Measurements from ENCODE around the gene GORASP1. TPM values are rescaled to one million over a fixed set of nuclear protein-coding genes. Genes with fewer than 3 reads are reported as not detected.

GORASP1 gene
- total RNA-seq, 2 experiments from 2014 or later, result 51.5 to 59.9 TPM

DNA sequence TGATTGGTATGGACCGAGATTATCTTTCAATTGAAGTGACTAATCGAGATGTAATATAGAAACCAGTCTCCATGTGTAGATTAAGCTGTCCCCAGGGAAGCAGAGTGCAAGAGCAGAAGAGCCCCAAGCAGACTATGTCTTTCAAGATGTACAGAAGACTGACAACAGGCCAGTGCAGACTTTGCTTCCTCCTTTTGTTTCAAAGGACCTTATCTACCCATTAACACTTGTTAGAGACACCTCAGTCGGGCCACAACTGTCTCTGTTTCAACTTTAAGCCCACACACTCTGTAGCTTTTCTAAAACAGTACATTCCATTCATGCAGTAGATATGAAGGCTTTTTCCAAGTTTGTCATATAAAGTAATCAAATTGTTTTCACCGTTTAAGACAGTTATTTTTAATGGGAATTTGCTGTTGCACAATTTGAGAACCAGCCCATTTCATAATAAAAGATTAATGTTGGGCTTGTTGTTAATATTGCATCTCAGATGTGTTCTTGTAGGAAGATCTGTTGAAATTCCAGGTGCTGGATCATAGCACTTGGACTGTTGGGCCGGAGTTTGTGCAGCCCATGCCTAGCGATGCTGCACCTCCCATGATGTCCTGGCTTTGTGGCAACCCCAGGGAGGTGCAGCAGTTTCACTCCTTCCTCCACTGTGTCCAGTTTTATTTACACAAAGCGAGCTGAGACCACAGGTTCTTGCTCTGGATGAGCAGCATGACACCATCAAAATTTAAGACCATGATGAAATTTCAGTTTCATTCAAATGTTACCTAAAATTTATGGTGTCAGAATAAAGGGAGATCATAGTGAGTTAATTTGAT lies 12.4 kb downstream of the GORASP1 start:
- Histone ChIP-seq H3K9me3 (ENCODE audit: low read length) (no peaks in the 10 kb centered on the region), H3K4me2 (ENCODE audit: low read length) (no peak overlapping the region), H3K27ac (ENCODE audit: low read depth, low read length, poor library complexity, severe bottlenecking) (no peak overlapping the region), H2AFZ (ENCODE audit: low read length) (no peak overlapping the region), H3K79me2 (ENCODE audit: insufficient read depth, low read depth, low read length) (no peaks in the 10 kb centered on the region), H3K4me3 (ENCODE audit: low read depth, low read length, poor library complexity, severe bottlenecking) (no peak overlapping the region), H3K4me1 (ENCODE audit: insufficient read depth, low read length, poor library complexity, severe bottlenecking) (no peaks in the 10 kb centered on the region), H4K20me1 (ENCODE audit: insufficient read depth, low read length) (no peaks in the 10 kb centered on the region), H3K36me3 (ENCODE audit: insufficient read depth, low read length) (peaks cover 92% of the 10 kb centered on the region), H3K9me2 (ENCODE audit: insufficient read depth, low read length) (no peaks in the 10 kb centered on the region)
- ChIA-PET POLR2A (no interaction called here), CTCF (ENCODE audit: unreplicated experiment) (no interaction called here)
- BruUV-seq (replicated peaks), result TSS peak; percentile 45
- intact Hi-C loops (cut with micrococcal nuclease; ENCODE audit: unreplicated experiment), result no loop called here
- DNase-seq (ENCODE audit: low spot score), result no peak
- TF ChIP-seq EZH2phosphoT487 (IDR thresholded peaks at IDR 0.05; ENCODE audit: borderline replicate concordance, low read depth, low read length), result no peak
- TF ChIP-seq, protein P1, sequence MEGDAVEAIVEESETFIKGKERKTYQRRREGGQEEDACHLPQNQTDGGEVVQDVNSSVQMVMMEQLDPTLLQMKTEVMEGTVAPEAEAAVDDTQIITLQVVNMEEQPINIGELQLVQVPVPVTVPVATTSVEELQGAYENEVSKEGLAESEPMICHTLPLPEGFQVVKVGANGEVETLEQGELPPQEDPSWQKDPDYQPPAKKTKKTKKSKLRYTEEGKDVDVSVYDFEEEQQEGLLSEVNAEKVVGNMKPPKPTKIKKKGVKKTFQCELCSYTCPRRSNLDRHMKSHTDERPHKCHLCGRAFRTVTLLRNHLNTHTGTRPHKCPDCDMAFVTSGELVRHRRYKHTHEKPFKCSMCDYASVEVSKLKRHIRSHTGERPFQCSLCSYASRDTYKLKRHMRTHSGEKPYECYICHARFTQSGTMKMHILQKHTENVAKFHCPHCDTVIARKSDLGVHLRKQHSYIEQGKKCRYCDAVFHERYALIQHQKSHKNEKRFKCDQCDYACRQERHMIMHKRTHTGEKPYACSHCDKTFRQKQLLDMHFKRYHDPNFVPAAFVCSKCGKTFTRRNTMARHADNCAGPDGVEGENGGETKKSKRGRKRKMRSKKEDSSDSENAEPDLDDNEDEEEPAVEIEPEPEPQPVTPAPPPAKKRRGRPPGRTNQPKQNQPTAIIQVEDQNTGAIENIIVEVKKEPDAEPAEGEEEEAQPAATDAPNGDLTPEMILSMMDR (conservative IDR thresholded peaks at IDR 0.05; ENCODE audit: low read length), result no peak

DNA sequence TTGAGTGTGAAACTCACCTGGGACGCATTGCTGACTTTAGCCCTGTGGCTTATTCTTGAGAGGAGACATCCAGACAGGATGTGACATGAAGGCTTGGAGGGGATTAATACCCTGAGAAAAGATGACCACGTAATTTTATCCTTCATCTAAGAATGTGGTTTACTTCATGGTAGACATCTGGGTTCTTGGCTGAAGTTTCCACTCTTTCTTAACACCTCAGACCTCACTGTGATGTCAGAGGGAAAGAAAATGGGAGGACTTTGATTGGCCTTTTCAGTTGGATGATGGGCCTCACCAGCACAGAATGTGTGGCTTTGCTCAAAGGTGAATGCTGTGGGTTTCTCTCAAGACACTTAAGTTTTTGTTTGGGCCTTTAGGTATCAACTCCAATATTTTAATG lies 16.5 kb downstream of the GORASP1 start:
- no peak overlapping the region for H3K4me3 ChIP-seq (ENCODE audit: low read depth, low read length, poor library complexity, severe bottlenecking)
- H3K79me2 ChIP-seq (ENCODE audit: insufficient read depth, low read depth, low read length), result no peaks in the 10 kb centered on the region
- no peak overlapping the region for H3K27ac ChIP-seq (ENCODE audit: low read depth, low read length, poor library complexity, severe bottlenecking)
- CTCF ChIA-PET (ENCODE audit: unreplicated experiment), result no interaction called here
- H3K4me1 ChIP-seq (ENCODE audit: insufficient read depth, low read length, poor library complexity, severe bottlenecking), result peaks cover 20% of the 10 kb centered on the region
- no peaks in the 10 kb centered on the region for H4K20me1 ChIP-seq (ENCODE audit: insufficient read depth, low read length)
- no TSS peak for BruUV-seq (replicated peaks)
- peaks cover 86% of the 10 kb centered on the region for H3K36me3 ChIP-seq (ENCODE audit: insufficient read depth, low read length)
- DNase-seq (ENCODE audit: low spot score), result no peak
- H3K4me2 ChIP-seq (ENCODE audit: low read length), result no peak overlapping the region
- POLR2A ChIA-PET, result no interaction called here
- no peaks in the 10 kb centered on the region for H3K9me3 ChIP-seq (ENCODE audit: low read length)
- TF ChIP-seq, protein P1 (conservative IDR thresholded peaks at IDR 0.05; ENCODE audit: low read length), result no peak
- TF ChIP-seq EZH2phosphoT487 (IDR thresholded peaks at IDR 0.05; ENCODE audit: borderline replicate concordance, low read depth, low read length), result no peak
- H2AFZ ChIP-seq (ENCODE audit: low read length), result no peak overlapping the region
- H3K9me2 ChIP-seq (ENCODE audit: insufficient read depth, low read length), result no peaks in the 10 kb centered on the region
- intact Hi-C loops (cut with micrococcal nuclease; ENCODE audit: unreplicated experiment), result no loop called here

DNA sequence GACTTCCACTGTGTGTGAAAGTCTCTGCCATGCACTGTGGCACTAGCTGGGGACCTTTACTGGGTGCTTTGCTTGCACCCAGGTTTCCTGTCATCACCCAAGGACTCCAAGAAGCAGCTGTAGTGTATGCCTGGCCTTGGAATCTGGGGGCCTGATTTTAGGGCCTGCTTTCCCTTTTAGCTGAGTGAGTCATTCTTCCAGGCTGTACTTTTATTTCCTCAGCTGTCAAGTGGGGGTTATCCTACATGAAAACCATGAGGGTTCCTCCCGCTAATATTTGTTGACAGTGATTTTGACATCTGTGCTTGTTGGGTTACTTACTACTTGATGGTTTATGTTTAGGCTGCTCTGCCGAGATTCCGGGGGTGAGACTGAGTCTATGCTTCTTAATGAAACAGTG lies 18.5 kb downstream of the GORASP1 start:
- intact Hi-C loops (cut with micrococcal nuclease; ENCODE audit: unreplicated experiment), result loop anchor here (5.0 kb wide), 3 partner anchors 58 to 198 kb away; no protein-coding TSS in a partner anchor
- H3K27ac ChIP-seq (ENCODE audit: low read depth, low read length, poor library complexity, severe bottlenecking), result no peak overlapping the region
- H3K4me2 ChIP-seq (ENCODE audit: low read length), result no peak overlapping the region
- no peaks in the 10 kb centered on the region for H3K9me2 ChIP-seq (ENCODE audit: insufficient read depth, low read length)
- no peak overlapping the region for H2AFZ ChIP-seq (ENCODE audit: low read length)
- ChIA-PET CTCF (ENCODE audit: unreplicated experiment) (interaction anchor here (1.1 kb wide), 1 partner anchor 103 kb away, joined by 3 read pairs; no protein-coding TSS in a partner anchor), POLR2A (interaction anchor here (0.6 to 1.9 kb wide), 8 partner anchors 19 to 333 kb away, joined by 3 to 7 read pairs (median 4); partner anchors contain the start of genes GORASP1 and TTC21A)
- no TSS peak for BruUV-seq (replicated peaks)
- DNase-seq (ENCODE audit: low spot score), result no peak
- H3K79me2 ChIP-seq (ENCODE audit: insufficient read depth, low read depth, low read length), result no peaks in the 10 kb centered on the region
- peaks cover 29% of the 10 kb centered on the region for H3K4me1 ChIP-seq (ENCODE audit: insufficient read depth, low read length, poor library complexity, severe bottlenecking)
- H3K4me3 ChIP-seq (ENCODE audit: low read depth, low read length, poor library complexity, severe bottlenecking), result no peak overlapping the region
- H3K36me3 ChIP-seq (ENCODE audit: insufficient read depth, low read length), result peaks cover 72% of the 10 kb centered on the region
- TF ChIP-seq EZH2phosphoT487 (IDR thresholded peaks at IDR 0.05; ENCODE audit: borderline replicate concordance, low read depth, low read length), result no peak
- TF ChIP-seq, protein P1 (conservative IDR thresholded peaks at IDR 0.05; ENCODE audit: low read length), result no peak
- no peaks in the 10 kb centered on the region for H3K9me3 ChIP-seq (ENCODE audit: low read length)
- no peaks in the 10 kb centered on the region for H4K20me1 ChIP-seq (ENCODE audit: insufficient read depth, low read length)

All from OCI-LY7 (cell line).